Measurements from ENCODE around the gene NLRC4.

- TF ChIP-seq CTCF (IDR thresholded peaks at IDR 0.05) (no peak), POLR2A (IDR thresholded peaks at IDR 0.05) (no peak)
These were observed 25.3 kb upstream of the NLRC4 start for GRCh38 chr2:32290000-32290339.

All from right lobe of liver (tissue), 4 donors.